NOMO-1 treated with dmso at 0.1 percent for 144 hours (cell line): Measurements from ENCODE around the gene PRDM9.
"Not testable (repeated sequence)": the region's sequence is repeated elsewhere in the genome, so short reads cannot be mapped to it uniquely, and the experiment has no call there.

Experiments
- DNase-seq: peaks from one replicate; lab custom pipeline; 2025; ENCODE audit not compliant: unreplicated experiment; lab: John Stamatoyannopoulos, UW

Gene PRDM9

GRCh38 chr5:23527216-23527920, 20.0 kb downstream of the PRDM9 start:
- not testable (repeated sequence) for DNase-seq

- DNase-seq, result no peak
These were observed 21.3 kb downstream of the PRDM9 start for GRCh38 chr5:23528677-23529076.

GRCh38 chr5:23530571-23530970, 23.2 kb downstream of the PRDM9 start:
- no peak for DNase-seq

- no peak for DNase-seq
These were observed 63.6 kb downstream of the PRDM9 start for GRCh38 chr5:23571059-23571458.
